ENCODE measurements around the gene TMEM39A.
A peak's percentile ranks its signal among the peaks of the same experiment; 100 is the strongest.

TMEM39A gene

DNA sequence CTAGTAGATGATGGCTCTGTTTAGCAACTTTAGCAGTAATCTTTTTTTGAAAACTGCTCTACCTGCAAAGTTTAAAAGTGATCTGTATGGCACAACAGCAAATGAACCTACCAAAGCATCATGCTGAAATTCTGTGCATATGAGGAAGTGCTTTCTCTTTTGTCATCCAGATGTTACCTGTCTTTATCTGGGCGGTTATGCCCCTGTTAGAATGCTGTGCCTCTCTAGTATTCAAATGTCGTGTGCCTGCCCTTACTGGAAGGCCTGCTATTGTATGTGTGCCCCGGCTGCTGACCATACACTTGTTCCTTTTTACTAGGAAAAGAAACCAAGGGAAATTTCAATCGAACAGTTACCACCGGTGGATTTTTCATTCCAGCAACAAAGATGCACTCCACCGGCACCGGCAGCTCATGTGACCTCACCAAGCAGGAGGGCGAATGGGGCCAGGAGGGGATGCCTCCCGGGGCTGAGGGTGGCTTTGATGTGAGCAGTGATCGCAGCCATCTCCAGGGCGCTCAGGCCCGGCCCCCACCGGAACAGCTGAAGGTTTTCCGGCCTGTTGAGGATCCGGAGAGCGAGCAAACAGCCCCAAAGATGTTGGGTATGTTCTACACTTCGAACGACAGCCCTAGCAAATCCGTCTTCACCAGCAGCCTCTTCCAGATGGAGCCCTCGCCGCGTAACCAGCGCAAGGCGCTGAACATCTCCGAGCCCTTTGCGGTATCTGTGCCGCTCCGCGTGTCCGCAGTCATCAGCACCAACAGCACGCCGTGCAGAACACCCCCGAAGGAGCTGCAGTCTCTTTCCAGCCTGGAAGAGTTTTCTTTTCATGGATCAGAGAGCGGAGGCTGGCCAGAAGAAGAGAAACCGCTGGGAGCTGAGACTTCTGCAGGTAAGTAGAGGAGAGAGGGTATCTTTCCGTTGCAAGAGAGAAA, 61.6 kb downstream of the TMEM39A start:
- peaks cover 11% of the 10 kb centered on the region for H3K4me1 Mint-ChIP-seq (ENCODE audit: low read depth)
- H3K27me3 Mint-ChIP-seq (ENCODE audit: low read depth): no peaks in the 10 kb centered on the region
- DNase-seq (ENCODE audit: low spot score): no peak
- peak overlapping the region; percentile 53 for H3K4me3 Mint-ChIP-seq
- H3K36me3 Mint-ChIP-seq (ENCODE audit: low read depth): peaks cover 2% of the 10 kb centered on the region
- H3K27ac Mint-ChIP-seq: peak overlapping the region; percentile 78
- no peaks in the 10 kb centered on the region for H3K9me3 Mint-ChIP-seq

- H3K36me3 Mint-ChIP-seq (ENCODE audit: low read depth): peaks cover 2% of the 10 kb centered on the region
- H3K27ac Mint-ChIP-seq: peak overlapping the region; percentile 78
- H3K27me3 Mint-ChIP-seq (ENCODE audit: low read depth): no peaks in the 10 kb centered on the region
- H3K4me3 Mint-ChIP-seq: no peak overlapping the region
- H3K9me3 Mint-ChIP-seq: no peaks in the 10 kb centered on the region
- H3K4me1 Mint-ChIP-seq (ENCODE audit: low read depth): peaks cover 14% of the 10 kb centered on the region
- DNase-seq (ENCODE audit: low spot score): no peak
Observed at GRCh38 chr3:119401069-119401468, 62.3 kb downstream of the TMEM39A start.

DNA sequence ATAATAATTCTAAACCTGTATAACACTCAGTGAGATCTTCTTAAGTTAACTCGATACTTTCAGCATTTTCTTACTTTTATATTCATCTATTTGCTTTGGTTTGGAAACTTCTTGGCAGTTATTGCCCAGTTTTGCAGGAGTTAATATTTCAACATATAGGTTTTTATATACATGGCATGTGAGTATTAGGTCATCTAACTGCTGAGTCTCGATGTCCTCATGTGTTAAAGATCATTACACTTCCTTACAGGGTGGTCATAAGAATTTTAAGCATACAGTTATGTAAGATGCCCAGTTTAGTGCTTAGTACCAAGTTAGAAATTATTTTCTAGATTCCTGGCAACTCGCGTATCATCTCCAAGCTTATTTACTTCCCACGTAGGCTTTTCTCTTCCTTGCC, 62.9 kb downstream of the TMEM39A start:
- peaks cover 2% of the 10 kb centered on the region for H3K36me3 Mint-ChIP-seq (ENCODE audit: low read depth)
- peaks cover 20% of the 10 kb centered on the region for H3K4me1 Mint-ChIP-seq (ENCODE audit: low read depth)
- DNase-seq (ENCODE audit: low spot score): no peak
- no peaks in the 10 kb centered on the region for H3K9me3 Mint-ChIP-seq
- H3K4me3 Mint-ChIP-seq: no peak overlapping the region
- H3K27me3 Mint-ChIP-seq (ENCODE audit: low read depth): no peaks in the 10 kb centered on the region
- H3K27ac Mint-ChIP-seq: no peak overlapping the region

DNA sequence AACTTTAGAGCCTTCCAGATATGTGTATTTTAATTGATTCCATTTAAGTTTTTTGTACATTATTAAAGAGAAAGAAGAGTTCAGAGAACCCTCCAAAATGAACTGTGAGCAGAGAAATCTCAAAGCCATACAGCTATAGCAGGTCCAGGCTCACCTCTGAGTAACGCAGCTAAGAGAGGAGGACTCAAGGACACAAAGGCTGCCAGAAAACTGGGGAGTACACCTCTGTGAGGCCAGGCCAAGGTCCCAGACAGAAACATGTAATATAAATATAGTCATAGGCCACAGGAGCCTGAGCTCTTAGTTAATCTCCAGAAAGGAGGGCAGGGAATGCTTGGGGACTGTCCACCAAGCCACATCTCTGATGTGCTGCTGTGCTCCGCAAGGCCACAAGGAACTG, 66.5 kb downstream of the TMEM39A start:
- Mint-ChIP-seq H3K4me1 (ENCODE audit: low read depth) (peaks cover 24% of the 10 kb centered on the region), H3K36me3 (ENCODE audit: low read depth) (peaks cover 2% of the 10 kb centered on the region), H3K9me3 (no peaks in the 10 kb centered on the region), H3K27me3 (ENCODE audit: low read depth) (no peaks in the 10 kb centered on the region), H3K4me3 (no peak overlapping the region), H3K27ac (no peak overlapping the region)
- no peak for DNase-seq (ENCODE audit: low spot score)

DNA sequence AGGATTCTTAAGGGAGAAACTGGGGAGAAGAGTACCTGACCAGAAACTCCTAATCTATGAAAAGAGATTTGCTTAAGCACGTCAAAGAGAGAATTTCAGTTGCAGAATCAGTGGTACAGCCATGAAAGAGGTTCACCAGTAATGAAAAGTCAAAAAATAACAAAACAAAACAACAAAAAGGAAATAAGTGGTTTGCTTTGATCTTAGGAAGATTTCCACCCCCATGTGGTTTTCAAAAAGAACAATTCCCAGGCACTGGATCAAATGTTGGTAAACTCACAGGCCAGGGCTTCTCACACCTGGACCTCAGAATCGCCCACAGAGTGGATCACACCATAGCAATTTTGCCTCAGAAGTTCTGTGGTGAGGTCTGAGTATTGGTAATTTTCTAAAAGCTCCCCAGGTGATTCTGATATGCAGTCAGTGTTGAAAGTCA, 67.5 kb downstream of the TMEM39A start:
- Mint-ChIP-seq H3K27ac (no peak overlapping the region), H3K9me3 (no peaks in the 10 kb centered on the region), H3K36me3 (ENCODE audit: low read depth) (no peaks in the 10 kb centered on the region), H3K4me1 (ENCODE audit: low read depth) (peaks cover 17% of the 10 kb centered on the region), H3K27me3 (ENCODE audit: low read depth) (no peaks in the 10 kb centered on the region), H3K4me3 (no peak overlapping the region)
- DNase-seq (ENCODE audit: low spot score): peak; percentile 9

DNA sequence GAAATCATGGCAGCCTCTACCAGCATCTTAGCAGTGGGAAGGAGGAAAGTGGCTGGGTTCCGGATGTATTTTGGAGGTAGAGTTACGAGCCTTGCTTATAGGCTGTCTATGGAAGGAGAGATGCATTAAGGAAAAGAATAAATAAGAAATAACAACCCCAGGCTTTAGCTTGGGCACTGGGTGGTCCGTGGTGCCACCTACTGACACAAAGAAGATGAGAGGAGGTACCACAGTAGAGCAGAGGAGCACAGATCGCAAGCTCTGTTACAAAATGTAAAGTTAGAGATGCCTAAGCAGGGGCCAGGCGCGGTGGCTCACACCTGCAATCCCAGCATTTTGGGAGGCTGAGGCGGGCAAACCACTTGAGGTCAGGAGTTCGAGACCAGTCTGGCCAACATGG, 74.8 kb downstream of the TMEM39A start:
- Mint-ChIP-seq H3K27ac (no peak overlapping the region), H3K4me3 (no peak overlapping the region), H3K27me3 (ENCODE audit: low read depth) (no peaks in the 10 kb centered on the region), H3K36me3 (ENCODE audit: low read depth) (no peaks in the 10 kb centered on the region), H3K9me3 (no peaks in the 10 kb centered on the region), H3K4me1 (ENCODE audit: low read depth) (no peaks in the 10 kb centered on the region)
- DNase-seq (ENCODE audit: low spot score): no peak

DNA sequence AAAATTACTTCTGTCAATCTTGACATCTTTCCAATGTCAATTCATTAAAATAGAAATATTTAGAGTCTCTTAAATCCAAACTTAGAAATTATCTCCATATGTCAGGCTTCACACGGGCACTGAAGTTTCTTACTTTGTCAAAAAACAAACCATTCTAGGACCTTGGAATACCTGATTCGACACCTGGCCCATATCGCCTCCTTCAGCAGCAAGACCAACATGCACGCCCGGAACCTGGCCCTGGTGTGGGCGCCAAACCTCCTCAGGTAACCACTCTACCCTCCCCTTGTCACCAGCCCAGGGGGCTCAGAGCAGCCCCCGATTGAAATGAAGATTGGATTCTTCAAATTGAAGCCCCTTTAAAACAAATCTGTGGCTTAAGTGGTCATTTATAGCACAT, 81.3 kb downstream of the TMEM39A start:
- Mint-ChIP-seq H3K27ac (no peak overlapping the region), H3K4me1 (ENCODE audit: low read depth) (no peaks in the 10 kb centered on the region), H3K9me3 (no peaks in the 10 kb centered on the region), H3K27me3 (ENCODE audit: low read depth) (no peaks in the 10 kb centered on the region), H3K4me3 (no peak overlapping the region), H3K36me3 (ENCODE audit: low read depth) (no peaks in the 10 kb centered on the region)
- DNase-seq (ENCODE audit: low spot score): no peak

DNA sequence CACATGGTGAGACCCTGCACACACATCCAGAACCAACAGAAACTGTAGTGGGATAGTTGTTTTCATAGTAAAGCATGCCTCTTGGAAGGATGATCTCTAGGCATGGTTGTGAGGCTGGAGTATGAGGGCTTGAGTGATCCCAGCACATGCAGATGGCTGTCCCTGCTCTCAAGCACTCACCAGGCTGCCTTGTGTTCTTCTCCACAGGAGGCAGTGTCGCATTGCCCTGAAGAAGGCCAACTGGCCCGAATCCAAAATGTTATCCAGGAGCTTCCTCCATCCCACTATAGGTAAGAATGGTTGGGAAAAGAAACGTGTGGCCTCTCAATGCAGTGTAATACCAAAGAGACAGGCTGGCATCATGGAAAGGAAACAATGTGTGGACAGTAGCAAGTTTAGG, 82.7 kb downstream of the TMEM39A start:
- Mint-ChIP-seq H3K4me1 (ENCODE audit: low read depth) (no peaks in the 10 kb centered on the region), H3K9me3 (no peaks in the 10 kb centered on the region), H3K27me3 (ENCODE audit: low read depth) (no peaks in the 10 kb centered on the region), H3K4me3 (no peak overlapping the region), H3K36me3 (ENCODE audit: low read depth) (no peaks in the 10 kb centered on the region), H3K27ac (no peak overlapping the region)
- no peak for DNase-seq (ENCODE audit: low spot score)
